ENCODE measurements around the gene TIMD4.
"Not testable (repeated sequence)": the region's sequence is repeated elsewhere in the genome, so short reads cannot be mapped to it uniquely, and the experiment has no call there.

Gene TIMD4

DNA sequence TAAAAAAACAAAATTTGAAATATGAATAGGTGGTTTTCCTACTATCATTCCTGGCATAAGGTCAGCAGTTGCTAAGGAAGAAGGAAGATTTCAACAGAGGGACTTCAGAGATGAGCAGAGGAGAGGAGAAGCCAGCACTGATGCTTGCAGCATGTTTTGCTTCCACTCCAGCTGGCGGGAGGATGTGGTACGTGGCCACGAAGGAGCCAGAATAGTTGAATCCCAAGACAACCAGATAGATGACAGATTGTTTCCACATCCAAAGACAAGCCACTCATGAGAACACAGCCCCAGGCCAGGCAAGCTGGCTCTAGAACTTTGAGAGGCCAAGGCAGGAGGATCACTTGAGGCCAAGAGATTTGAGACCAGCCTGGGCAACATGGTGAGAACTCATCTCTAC, 15.1 kb downstream of the TIMD4 start:
- DNase-seq (ENCODE audit: low spot score in 2 of 2) = no peak
- H3K4me1 ChIP-seq = no peaks in the 10 kb centered on the region
- no peaks in the 10 kb centered on the region for H3K9me3 ChIP-seq
- no peak overlapping the region for H3K4me3 ChIP-seq
- H3K36me3 ChIP-seq (replicated peaks) = no peaks in the 10 kb centered on the region
- H3K27me3 ChIP-seq (ENCODE audit: low read depth) = no peaks in the 10 kb centered on the region
- in situ Hi-C loops (cut with MboI; ENCODE audit: low sequenced_read_pairs) = no loop called here

DNA sequence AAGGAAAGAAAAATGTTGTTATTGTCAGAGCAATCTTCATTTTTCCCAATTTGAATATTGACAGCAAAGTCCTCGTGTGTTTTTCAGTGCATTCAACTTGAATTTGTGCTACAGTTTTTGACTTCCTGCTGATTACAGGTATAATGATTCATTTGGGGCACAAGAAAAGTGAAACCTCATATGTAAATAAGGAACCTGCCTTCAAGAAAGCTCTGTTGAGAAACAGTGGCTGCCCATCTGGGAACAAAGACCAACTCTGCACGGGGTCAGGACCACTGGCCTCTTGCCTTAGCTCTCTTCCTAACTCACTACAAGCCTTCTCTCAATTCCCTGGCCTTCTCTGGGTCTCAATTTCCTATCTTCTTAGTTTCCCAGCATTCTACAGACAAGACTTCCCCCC, 21.0 kb downstream of the TIMD4 start:
- H3K4me1 ChIP-seq = no peaks in the 10 kb centered on the region
- in situ Hi-C loops (cut with MboI; ENCODE audit: low sequenced_read_pairs) = no loop called here
- DNase-seq (ENCODE audit: low spot score in 2 of 2) = no peak

DNA sequence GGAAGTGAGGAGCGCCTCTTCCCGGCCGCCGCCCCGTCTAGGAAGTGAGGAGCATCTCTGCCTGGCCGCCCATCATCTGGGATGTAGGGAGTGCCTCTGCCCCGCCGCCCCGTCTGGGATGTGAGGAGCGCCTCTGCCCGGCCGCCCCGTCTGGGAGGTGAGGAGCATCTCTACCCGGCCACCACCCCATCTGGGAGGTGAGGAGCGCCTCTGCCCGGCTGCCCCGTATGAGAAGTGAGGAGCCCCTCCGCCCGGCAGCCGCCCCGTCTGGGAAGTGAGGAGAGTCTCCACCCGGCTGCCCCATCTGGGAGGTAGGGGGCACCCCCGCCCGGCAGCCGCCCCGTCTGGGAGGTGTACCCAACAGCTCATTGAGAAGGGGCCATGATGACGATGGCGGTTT, 22.6 kb downstream of the TIMD4 start:
- H3K4me3 ChIP-seq; DNase-seq (ENCODE audit: low spot score in 2 of 2); H3K36me3 ChIP-seq (replicated peaks); H3K9me3 ChIP-seq; H3K27me3 ChIP-seq (ENCODE audit: low read depth); H3K4me1 ChIP-seq; in situ Hi-C loops (cut with MboI; ENCODE audit: low sequenced_read_pairs): not testable (repeated sequence)

More for the DNA sequence above, 21.0 kb downstream of the TIMD4 start:
- Histone ChIP-seq H3K9me3 (no peaks in the 10 kb centered on the region), H3K27me3 (ENCODE audit: low read depth) (no peaks in the 10 kb centered on the region), H3K4me3 (no peak overlapping the region), H3K36me3 (replicated peaks) (no peaks in the 10 kb centered on the region)

DNA sequence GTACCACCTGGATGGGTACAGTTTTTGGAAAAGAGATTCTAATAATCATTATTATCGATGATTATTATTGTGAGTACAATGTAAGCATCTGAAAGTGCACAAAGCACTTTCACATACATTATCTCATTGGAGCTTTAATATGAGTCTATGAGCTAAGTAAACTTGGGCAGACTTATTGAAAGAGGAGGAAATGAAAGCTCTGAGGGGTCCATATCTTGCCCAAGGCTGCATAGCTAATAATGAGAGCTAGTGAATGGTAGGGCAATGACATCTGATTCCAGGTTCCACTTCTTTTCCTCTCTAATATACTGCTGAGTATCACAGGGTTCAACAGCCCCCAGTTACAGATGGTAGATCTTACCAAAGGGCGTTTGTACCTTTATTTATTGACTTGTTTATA, 26.1 kb downstream of the TIMD4 start:
- Histone ChIP-seq H3K9me3 (no peaks in the 10 kb centered on the region), H3K36me3 (replicated peaks) (no peaks in the 10 kb centered on the region), H3K4me3 (no peak overlapping the region), H3K27me3 (ENCODE audit: low read depth) (no peaks in the 10 kb centered on the region), H3K4me1 (peaks cover 14% of the 10 kb centered on the region)
- DNase-seq (ENCODE audit: low spot score in 2 of 2) = no peak
- in situ Hi-C loops (cut with MboI; ENCODE audit: low sequenced_read_pairs) = no loop called here

DNA sequence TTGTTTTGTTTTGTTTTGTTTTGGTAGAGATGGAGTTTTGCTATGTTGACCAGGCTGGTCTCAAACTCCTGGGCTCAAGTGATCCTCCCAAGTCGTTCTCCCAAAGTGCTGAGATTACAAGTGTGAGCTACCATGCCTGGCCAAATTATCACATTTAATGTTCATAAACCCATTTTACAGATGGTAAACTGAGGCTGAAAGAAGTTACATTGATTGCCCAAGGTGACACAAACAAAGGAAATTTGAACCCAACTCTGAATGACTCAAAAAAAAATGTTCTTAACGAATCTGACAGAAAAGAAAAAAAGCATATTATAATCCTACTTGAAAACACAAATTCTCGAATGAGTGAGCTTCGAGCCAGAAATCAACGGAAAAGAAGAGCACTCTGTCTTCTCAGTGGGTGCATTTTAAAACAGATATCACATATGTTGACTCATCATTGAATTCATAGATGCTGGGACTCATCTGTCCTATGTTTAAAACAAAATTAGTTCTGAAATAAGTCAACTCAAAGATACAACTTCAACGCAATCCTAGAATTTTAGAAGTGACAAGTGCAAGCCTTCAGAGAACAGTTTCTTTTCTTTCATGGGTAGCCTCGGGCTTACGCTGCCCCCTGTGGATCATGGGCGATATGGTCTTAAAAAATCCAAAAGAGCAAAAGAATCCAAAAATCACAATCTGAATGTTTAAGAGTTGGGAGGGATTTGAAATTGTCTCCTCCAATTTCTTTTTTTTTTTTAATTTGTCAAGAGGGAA, 28.4 kb downstream of the TIMD4 start:
- Histone ChIP-seq H3K4me1 (peaks cover 14% of the 10 kb centered on the region), H3K36me3 (replicated peaks) (no peaks in the 10 kb centered on the region), H3K4me3 (no peak overlapping the region), H3K9me3 (0 out of 2 replicates have a peak, but pooled peaks cover 3% of the 10 kb centered on the region), H3K27me3 (ENCODE audit: low read depth) (no peaks in the 10 kb centered on the region)
- DNase-seq (ENCODE audit: low spot score in 2 of 2) = peak; percentile 42 to 60
- in situ Hi-C loops (cut with MboI; ENCODE audit: low sequenced_read_pairs) = no loop called here

DNA sequence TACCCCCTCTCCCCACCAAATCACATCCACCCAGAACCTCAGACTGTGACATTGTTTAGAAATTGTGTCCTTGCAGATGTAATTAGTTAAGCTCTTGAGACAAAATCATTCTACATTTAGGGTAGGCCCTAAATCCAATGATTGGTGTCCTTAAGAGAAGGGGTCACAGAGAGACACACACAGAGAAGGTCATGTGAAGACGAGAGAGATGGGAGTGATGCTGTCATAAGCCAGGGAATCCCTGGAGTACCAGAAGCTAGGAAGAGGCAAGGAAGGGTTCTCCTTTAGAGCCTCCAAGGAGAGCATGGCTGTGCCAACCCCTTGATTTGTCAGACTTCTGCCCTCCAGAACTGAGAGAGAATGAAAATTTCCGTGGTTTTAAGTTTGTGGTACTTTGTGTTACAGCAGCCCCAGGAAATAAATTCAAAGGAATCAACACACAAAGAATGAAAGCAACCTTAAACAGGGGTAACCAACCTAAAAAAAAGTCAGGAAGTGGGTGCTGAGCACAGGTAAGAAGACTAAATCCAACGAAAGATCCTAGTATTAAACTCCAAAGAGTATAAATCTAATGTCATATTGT, 33.6 kb downstream of the TIMD4 start:
- no peaks in the 10 kb centered on the region for H3K36me3 ChIP-seq (replicated peaks)
- no peak overlapping the region for H3K4me3 ChIP-seq
- DNase-seq (ENCODE audit: low spot score in 2 of 2) = no peak
- H3K9me3 ChIP-seq = 0 out of 2 replicates have a peak, but pooled peaks cover 3% of the 10 kb centered on the region
- in situ Hi-C loops (cut with MboI; ENCODE audit: low sequenced_read_pairs) = no loop called here
- H3K27me3 ChIP-seq (ENCODE audit: low read depth) = no peaks in the 10 kb centered on the region
- peaks cover 11% of the 10 kb centered on the region for H3K4me1 ChIP-seq

DNA sequence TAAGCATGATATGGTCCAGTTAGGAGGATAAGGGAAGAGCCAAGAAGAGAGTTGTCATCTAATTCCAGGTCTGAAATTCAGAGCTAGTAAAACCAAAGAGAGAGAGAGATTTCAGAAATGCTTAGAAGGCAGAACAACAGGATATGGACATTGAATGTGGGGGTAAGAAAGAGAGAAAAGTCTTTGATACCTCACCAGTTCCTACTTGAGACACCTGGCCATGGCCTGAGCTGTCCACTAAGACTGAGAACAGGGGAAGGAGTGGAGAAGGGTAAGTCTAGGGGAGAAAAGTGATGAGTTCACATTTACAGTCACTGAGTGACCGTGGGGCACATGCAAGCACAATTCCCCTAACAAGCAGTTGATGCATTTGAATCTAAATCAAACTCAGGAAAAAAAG, 35.5 kb downstream of the TIMD4 start:
- H3K36me3 ChIP-seq (replicated peaks) = no peaks in the 10 kb centered on the region
- peaks cover 3% of the 10 kb centered on the region for H3K4me1 ChIP-seq
- 0 out of 2 replicates have a peak, but pooled peaks cover 3% of the 10 kb centered on the region for H3K9me3 ChIP-seq
- H3K4me3 ChIP-seq = no peak overlapping the region
- in situ Hi-C loops (cut with MboI; ENCODE audit: low sequenced_read_pairs) = no loop called here
- no peaks in the 10 kb centered on the region for H3K27me3 ChIP-seq (ENCODE audit: low read depth)
- DNase-seq (ENCODE audit: low spot score in 2 of 2) = no peak

DNA sequence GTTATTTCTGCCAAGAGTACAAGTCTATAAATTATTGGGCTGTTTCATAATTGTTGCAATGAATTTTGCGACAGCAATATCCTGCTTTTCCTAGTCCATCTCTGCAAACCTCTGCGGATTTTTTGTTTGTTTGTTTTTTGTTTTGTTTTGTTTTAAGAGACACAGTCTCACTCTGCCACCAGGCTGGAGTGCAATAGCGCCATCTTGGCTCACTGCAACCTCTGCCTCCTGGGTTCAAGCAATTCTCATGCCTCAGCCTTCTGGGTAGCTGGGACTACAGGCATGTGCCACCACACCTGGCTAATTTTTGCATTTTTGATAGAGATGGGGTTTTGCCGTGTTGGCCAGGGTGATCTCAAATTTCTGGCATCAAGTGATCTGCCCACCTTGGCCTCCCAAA, 37.3 kb downstream of the TIMD4 start:
- H3K27me3 ChIP-seq (ENCODE audit: low read depth); in situ Hi-C loops (cut with MboI; ENCODE audit: low sequenced_read_pairs); H3K36me3 ChIP-seq (replicated peaks); H3K4me3 ChIP-seq; H3K4me1 ChIP-seq; H3K9me3 ChIP-seq; DNase-seq (ENCODE audit: low spot score in 2 of 2): not testable (repeated sequence)

DNA sequence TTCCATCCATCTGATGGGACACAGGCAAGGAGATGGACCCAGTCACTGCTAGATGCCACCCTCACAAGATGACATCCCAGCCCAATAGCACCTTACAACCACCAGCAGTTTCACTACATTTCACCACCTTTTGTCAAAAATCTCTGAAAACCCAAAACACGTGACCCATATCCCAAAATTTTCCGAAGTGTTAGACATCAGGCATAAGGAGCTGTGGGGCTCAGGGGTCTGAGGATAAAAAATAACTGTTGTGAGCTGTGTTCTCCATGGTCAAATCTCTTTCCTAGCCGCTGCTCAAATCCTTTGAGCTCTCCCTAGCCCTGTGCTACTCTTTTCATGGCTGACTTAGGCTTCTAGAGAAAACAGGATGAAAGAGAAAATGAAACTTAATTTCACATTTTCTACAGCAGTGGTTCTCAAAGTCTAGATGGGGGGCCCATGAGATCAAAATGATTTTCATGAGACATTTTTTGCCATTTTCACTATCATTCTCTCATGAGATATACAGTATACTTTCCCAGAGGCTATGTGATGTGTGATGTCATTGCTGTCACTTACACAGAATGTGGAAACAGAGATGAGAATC, 40.7 kb downstream of the TIMD4 start:
- in situ Hi-C loops (cut with MboI; ENCODE audit: low sequenced_read_pairs) = no loop called here
- H3K27me3 ChIP-seq (ENCODE audit: low read depth) = no peaks in the 10 kb centered on the region

DNA sequence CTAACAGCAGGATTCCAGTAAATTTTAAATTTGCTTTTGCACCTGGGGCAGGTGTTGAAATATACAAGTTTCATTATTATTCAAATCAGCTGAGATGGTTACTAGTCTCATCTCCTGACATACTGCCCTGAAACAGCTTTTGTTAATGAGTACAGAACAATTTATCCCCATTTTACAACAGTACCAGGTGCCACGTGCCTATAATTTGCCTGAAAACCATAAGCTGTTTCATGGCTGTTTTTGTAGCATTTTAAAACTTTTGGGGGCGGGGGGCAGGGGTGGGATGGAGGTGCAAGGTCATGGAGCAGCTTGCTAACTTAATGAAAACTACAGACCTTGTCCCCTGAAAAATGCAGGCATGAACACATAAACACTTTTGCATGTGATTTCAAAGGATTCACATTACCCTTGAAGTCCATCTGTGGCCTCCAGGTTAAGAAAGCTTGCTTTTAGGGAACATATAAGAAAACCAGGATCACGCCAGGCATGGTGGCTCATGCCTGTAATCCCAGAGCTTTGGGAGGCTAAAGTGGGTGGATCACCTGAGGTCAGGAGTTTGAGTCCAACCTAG, 42.1 kb downstream of the TIMD4 start:
- in situ Hi-C loops (cut with MboI; ENCODE audit: low sequenced_read_pairs) = no loop called here
- no peak for DNase-seq (ENCODE audit: low spot score in 2 of 2)
- no peak overlapping the region for H3K4me3 ChIP-seq
- H3K4me1 ChIP-seq = no peaks in the 10 kb centered on the region
- no peaks in the 10 kb centered on the region for H3K36me3 ChIP-seq (replicated peaks)
- no peaks in the 10 kb centered on the region for H3K27me3 ChIP-seq (ENCODE audit: low read depth)
- no peaks in the 10 kb centered on the region for H3K9me3 ChIP-seq

More for the DNA sequence above, 40.7 kb downstream of the TIMD4 start:
- DNase-seq (ENCODE audit: low spot score in 2 of 2) = no peak
- Histone ChIP-seq H3K36me3 (replicated peaks) (no peaks in the 10 kb centered on the region), H3K4me3 (no peak overlapping the region), H3K9me3 (no peaks in the 10 kb centered on the region), H3K4me1 (no peaks in the 10 kb centered on the region)

DNA sequence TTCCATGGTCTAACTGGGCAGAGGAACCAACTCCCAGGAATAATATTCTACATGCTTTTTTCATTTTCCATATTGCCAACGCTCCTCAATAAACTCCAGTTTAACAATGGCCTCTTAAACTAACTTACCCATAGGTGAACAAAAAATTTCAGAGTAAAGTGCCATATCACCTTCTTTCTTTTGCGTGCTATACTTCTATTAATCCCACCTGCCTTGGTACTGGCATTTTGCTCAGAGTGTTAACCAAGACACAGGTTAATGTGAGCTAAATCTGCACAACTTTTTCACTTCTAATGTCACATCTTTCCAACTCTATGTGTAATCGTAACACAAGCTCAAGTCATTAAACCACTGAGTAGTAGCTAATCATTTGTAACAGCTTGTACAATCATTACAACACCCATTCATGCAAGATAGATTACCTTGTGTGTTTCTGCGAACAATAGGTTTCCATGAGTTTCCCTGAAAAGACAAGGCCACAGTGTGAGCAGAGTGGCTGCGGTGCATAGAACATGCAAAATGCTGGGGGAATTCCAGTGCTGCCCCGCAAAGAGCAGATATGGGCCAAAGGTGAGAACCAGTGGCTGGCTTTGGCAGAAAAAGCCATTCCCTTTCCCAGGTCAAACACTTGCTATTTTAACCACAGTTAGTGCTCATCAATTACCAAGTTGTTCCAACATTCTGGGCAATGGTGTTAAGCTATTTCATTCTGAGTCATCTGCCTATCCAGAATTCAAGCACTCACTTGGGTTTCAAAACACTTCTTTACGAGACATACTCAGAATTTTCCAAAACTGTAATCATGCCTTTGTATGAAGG, 42.8 kb downstream of the TIMD4 start:
- Histone ChIP-seq H3K27me3 (ENCODE audit: low read depth) (no peaks in the 10 kb centered on the region), H3K4me1 (no peaks in the 10 kb centered on the region), H3K4me3 (no peak overlapping the region), H3K36me3 (replicated peaks) (no peaks in the 10 kb centered on the region), H3K9me3 (no peaks in the 10 kb centered on the region)
- in situ Hi-C loops (cut with MboI; ENCODE audit: low sequenced_read_pairs) = no loop called here
- no peak for DNase-seq (ENCODE audit: low spot score in 2 of 2)

DNA sequence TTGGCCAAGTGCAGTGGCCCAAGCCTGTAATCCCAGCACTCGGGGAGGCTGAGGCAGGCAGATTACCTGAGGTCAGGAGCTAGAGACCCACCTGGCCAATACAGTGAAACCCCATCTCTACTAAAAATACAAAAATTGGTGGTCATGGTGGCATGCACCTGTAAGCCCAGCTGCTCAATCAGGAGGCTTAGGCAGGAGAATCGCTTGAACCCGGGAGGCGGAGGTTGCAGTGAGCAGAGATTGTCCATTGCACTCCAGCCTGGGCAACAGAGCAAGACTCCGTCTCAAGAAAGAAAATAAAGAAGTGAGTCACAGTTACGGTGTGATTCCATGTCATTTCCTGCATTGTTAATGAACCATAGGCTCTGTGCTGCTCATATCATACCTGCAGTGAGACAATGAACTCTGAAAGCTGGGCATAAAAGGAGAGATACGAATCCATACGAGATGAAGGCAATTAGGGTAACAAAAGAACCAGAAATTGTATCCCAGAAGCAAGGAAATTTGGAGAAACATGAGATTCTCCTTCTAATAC, 44.6 kb downstream of the TIMD4 start:
- Histone ChIP-seq H3K27me3 (ENCODE audit: low read depth) (no peaks in the 10 kb centered on the region), H3K4me1 (no peaks in the 10 kb centered on the region), H3K36me3 (replicated peaks) (no peaks in the 10 kb centered on the region), H3K4me3 (no peak overlapping the region), H3K9me3 (no peaks in the 10 kb centered on the region)
- in situ Hi-C loops (cut with MboI; ENCODE audit: low sequenced_read_pairs) = no loop called here
- no peak for DNase-seq (ENCODE audit: low spot score in 2 of 2)

DNA sequence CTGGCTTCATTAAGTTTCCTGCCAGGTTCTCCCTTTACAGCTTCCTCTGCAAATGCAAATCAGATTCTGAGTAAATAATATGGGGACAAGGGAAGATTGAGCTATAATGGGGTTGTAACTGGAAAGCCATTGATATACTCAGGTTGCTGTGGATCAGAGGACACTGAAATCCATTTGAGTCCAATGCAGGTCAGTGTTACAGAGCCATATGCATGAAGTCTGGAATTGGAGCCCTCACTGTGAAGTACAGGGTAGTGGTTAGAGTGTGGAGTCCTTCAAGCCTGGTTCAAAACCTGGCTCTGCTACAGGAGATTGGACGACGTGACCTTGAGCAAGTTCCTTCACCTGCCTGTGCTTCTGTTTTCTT, 48.7 kb downstream of the TIMD4 start:
- Histone ChIP-seq H3K27me3 (ENCODE audit: low read depth) (no peaks in the 10 kb centered on the region), H3K4me1 (no peaks in the 10 kb centered on the region), H3K4me3 (no peak overlapping the region), H3K36me3 (replicated peaks) (no peaks in the 10 kb centered on the region), H3K9me3 (no peaks in the 10 kb centered on the region)
- in situ Hi-C loops (cut with MboI; ENCODE audit: low sequenced_read_pairs) = no loop called here
- DNase-seq (ENCODE audit: low spot score in 2 of 2) = no peak

Data from HAP-1 (cell line).